ENCODE measurements around the gene SLC40A1.

- TF ChIP-seq CTCF (IDR thresholded peaks at IDR 0.05) = no peak
- TF ChIP-seq POLR2A (IDR thresholded peaks at IDR 0.05) = no peak
Observed at GRCh38 chr2:189599245-189599644, 18.7 kb upstream of the SLC40A1 start.
